SK-N-MC (cell line): ENCODE measurements around the gene OOSP2.
"Not testable (repeated sequence)": the region's sequence is repeated elsewhere in the genome, so short reads cannot be mapped to it uniquely, and the experiment has no call there.

Source experiments
- DNase-seq: peaks from one replicate; pipeline ENCODE4 v3.0.0-alpha.2; 2011; ENCODE audit warnings: low read depth, low spot score
- H3K27ac ChIP-seq: fragments of 200-600 bp; sonication (generic); 2 replicates; pipeline ENCODE4 v1.5.1; 2016; ENCODE audit warnings: mixed run types
- H3K36me3 ChIP-seq: fragments of 200-600 bp; sonication (generic); 2 replicates; pipeline ENCODE4 v1.6.1; 2017; ENCODE audit warnings: antibody characterized with exemption, low read length, mixed read lengths; ENCODE audit not compliant: insufficient read depth
- H3K4me3 ChIP-seq: fragments of 200-600 bp; sonication (generic); 2 replicates; pipeline ENCODE4 v1.5.1; 2016
- H3K9ac ChIP-seq: fragments of 200-600 bp; sonication (generic); 2 replicates; pipeline ENCODE4 v1.8.0; 2017; ENCODE audit warnings: mixed run types, mixed read lengths; ENCODE audit not compliant: insufficient read length
- H3K9me3 ChIP-seq: fragments of 200-600 bp; sonication (generic); 2 replicates; pipeline ENCODE4 v1.6.1; 2017; ENCODE audit warnings: low read depth, mild to moderate bottlenecking, antibody characterized with exemption, low read length, moderate library complexity, mixed read lengths
- EZH2 ChIP-seq: fragments of 200-600 bp; sonication (generic); IDR thresholded peaks from one replicate; pipeline ENCODE4 v1.6.1; 2017; ENCODE audit warnings: antibody characterized with exemption
- FOXP2 ChIP-seq: optimal IDR thresholded peaks from 2 replicates; pipeline ENCODE3; 2011; ENCODE audit warnings: mild to moderate bottlenecking, moderate library complexity; ENCODE audit not compliant: insufficient read depth; ENCODE audit errors: extremely low read length, control extremely low read depth
- POLR2AphosphoS5 ChIP-seq: IDR thresholded peaks from 2 replicates; pipeline ENCODE4 v1.6.1; 2012; ENCODE audit warnings: mild to moderate bottlenecking, low read depth, low read length, borderline replicate concordance

The OOSP2 gene

DNA sequence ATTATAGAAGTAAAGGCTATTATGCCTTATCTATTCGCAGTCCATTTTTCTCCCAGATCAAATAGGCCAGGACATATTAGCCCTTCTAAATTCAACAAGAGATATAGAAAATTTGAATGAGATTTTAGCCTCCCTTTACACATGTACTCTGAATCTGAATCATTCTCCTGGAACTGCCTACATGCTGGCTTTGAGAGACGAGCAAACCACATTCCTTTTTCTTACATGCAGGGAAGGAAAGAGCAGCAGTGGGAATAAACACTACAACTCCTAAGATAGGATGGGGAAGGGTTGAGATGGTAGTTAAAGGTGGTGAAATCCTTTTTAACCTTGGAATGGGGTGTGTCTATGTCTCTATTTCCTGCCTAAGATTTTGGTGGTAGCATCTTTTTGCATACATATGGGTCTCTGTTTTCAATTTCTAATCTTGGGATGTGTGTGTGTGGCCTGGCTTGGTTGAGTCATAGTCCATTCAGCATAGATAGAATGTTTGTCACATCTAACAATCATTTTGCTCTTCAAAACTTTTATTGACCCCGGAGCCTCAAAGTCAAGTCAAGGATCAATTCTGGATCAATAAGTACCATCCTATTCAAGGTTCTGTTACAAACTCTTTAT lies 11.1 kb upstream of the OOSP2 start:
- TF ChIP-seq POLR2AphosphoS5 = no peak
- DNase-seq = no peak

DNA sequence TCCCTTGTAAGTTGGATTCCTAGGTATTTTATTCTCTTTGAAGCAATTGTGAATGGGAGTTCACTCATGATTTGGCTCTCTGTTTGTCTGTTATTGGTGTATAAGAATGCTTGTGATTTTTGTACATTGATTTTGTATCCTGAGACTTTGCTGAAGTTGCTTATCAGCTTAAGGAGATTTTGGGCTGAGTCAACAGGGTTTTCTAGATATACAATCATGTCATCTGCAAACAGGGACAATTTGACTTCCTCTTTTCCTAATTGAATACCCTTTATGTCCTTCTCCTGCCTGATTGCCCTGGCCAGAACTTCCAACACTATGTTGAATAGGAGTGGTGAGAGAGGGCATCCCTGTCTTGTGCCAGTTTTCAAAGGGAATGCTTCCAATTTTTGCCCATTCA lies 10.2 kb downstream of the OOSP2 start:
- H3K9me3 ChIP-seq, H3K36me3 ChIP-seq, H3K9ac ChIP-seq, H3K4me3 ChIP-seq, H3K27ac ChIP-seq, DNase-seq: not testable (repeated sequence)

More for the DNA sequence above, 11.1 kb upstream of the OOSP2 start:
- Histone ChIP-seq H3K27ac (no peak overlapping the region), H3K4me3 (no peak overlapping the region), H3K9ac (no peak overlapping the region), H3K36me3 (no peaks in the 10 kb centered on the region), H3K9me3 (no peaks in the 10 kb centered on the region)

DNA sequence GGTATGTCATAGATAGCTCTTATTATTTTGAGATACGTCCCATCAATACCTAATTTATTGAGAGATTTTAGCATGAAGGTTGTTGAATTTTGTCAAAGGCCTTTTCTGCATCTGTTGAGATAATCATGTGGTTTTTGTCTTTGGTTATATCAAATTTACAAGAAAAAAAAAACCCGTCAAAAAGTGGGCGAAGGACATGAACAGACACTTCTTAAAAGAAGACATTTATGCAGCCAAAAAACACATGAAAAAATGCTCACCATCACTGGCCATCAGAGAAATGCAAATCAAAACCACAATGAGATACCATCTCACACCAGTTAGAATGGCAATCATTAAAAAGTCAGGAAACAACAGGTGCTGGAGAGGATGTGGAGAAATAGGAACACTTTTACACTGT lies 10.6 kb downstream of the OOSP2 start:
- not testable (repeated sequence) for DNase-seq, H3K36me3 ChIP-seq, H3K9me3 ChIP-seq, H3K9ac ChIP-seq, H3K27ac ChIP-seq, H3K4me3 ChIP-seq

DNA sequence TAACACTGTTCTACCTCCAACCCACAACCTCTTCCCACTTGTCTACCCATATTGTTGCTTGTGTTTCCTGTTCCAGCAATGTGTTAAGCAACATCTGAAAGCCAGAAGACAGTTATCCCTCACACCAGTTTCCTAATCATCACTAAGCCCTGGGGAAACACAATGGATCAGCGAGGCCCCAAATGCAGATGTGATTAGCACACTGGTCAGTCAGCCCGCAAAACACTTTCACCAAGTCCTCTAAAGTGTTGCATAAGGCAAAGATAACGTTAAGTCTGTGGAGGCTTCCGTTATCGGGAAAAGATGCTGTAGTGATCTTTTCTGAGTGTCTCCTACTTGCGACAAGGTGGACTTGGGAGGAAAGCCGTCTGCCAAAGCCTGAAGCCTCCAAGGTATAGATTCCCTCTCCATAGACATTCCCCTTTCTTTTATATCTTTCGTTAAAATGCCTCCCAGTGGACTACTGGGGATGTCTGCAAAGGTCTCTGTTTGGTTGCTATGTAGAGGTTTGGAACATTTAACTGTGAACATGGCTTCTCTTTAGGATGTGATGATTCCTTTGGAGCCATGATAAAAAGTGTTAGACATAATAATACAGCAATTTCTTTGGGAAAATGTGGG lies 16.2 kb downstream of the OOSP2 start, which contains the start of gene MS4A3:
Gene MS4A3 (plus strand): TSS at position 317 of the 621 bp plus-strand sequence. CDS start 4,496 bp downstream, outside the sequence.
- Histone ChIP-seq H3K4me3 (no peak within 1 kb of the TSS), H3K9ac (no peak within 1 kb of the TSS), H3K27ac (no peak within 1 kb of the TSS), H3K36me3 (no peaks in the 10 kb centered on the region), H3K9me3 (no peaks in the 10 kb centered on the region)
- DNase-seq = no peak
- no peak for TF ChIP-seq EZH2

DNA sequence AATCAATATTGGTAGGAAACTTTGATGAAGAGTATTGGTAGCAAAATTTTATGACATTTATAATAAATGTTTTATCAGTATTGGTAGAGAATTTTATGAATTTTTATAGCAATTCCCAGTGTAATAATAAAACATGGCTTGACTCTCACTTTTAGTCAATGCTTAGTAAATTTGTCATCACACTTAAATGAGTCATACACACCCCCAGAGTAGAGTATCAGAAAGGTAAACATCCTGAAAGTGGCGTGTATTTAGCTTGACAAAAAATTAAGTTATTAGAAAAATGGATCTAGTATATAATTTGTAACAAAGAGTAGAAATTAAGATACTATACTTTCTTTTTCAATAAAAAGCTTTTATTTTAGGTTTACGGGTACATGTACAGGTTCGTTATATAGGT lies 18.8 kb downstream of the OOSP2 start:
- Histone ChIP-seq H3K4me3 (no peak overlapping the region), H3K36me3 (no peaks in the 10 kb centered on the region), H3K9me3 (no peaks in the 10 kb centered on the region), H3K9ac (no peak overlapping the region), H3K27ac (no peak overlapping the region)
- DNase-seq = no peak
- no peak for TF ChIP-seq POLR2AphosphoS5
- TF ChIP-seq FOXP2 = no peak
- TF ChIP-seq EZH2 = no peak

DNA sequence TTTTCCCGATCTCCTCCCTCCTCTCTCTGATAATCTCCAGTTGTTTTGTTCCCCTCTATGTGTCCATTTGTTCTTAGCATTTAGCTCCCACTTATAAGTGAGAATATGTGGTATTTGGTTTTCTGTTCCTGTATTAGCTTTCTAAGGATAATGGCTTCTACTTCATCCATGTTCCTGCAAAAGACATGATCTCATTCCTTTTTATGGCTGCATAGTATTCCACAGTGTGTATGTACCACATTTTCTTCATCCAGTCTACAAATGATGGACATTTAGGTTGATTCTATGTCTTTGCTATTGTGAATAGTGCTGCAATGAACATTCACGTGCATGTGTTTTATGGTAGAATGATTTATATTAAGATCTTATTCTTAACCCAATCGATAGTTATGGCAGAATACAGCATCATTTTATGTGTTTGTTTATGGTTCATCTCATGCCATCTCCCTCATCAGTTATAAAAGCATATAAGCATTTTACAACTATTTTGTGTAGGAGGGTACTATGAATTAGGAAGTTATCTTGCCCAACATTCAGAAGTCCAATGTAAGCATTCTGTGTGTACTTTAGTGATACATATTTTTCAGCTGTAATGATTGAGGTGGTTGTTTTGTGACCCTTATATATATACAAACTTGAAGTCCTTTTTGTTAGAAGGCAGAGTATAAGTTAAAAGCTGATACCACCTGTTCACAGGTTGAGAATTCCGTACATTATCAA lies 19.5 kb downstream of the OOSP2 start:
- TF ChIP-seq EZH2 = no peak
- no peak for TF ChIP-seq POLR2AphosphoS5
- TF ChIP-seq FOXP2 = no peak
- Histone ChIP-seq H3K9ac (no peak overlapping the region), H3K4me3 (no peak overlapping the region), H3K9me3 (no peaks in the 10 kb centered on the region), H3K36me3 (no peaks in the 10 kb centered on the region), H3K27ac (no peak overlapping the region)
- no peak for DNase-seq

DNA sequence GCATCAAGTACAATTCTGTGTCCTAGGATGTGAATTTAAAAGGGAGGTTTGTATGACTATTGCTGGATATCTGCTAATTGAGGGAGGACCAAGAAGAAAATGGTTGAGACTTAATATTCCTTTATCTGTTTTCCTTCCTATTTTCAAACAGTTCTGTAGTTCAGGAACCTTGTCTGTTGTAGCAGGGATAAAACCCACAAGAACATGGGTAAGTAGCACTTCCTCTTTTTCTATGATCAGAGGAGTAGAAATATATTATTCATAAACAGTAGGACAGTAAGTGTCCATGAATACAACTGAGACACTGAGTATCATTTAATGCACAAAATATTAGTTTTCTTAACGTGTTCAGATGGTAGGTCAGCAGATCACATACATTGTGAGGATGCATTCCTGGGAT lies 23.9 kb downstream of the OOSP2 start:
- Histone ChIP-seq H3K9me3 (no peaks in the 10 kb centered on the region), H3K4me3 (no peak overlapping the region), H3K9ac (no peak overlapping the region), H3K36me3 (no peaks in the 10 kb centered on the region), H3K27ac (no peak overlapping the region)
- TF ChIP-seq POLR2AphosphoS5 = no peak
- TF ChIP-seq FOXP2 = no peak
- no peak for TF ChIP-seq EZH2
- no peak for DNase-seq

DNA sequence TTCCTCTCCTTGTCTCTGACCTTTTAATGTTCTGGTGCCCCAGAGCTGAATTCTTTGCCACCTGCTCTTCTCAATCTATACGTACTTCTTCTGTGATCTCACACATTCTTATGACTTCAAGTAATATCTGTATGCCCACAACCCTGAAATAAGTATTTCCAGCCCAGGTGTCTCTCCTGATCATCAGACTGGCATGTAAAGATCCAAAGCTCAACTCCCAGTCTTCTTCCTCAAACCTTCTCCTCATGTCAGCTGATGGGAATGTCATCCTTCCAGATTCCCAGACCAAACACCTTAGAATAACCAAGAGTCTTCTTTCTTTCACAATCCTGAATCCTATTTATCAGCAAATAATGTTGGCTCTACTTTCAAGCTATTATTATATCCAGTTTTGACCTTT lies 25.6 kb downstream of the OOSP2 start:
- DNase-seq = no peak
- Histone ChIP-seq H3K4me3 (no peak overlapping the region), H3K27ac (no peak overlapping the region), H3K36me3 (no peaks in the 10 kb centered on the region), H3K9me3 (no peaks in the 10 kb centered on the region), H3K9ac (no peak overlapping the region)
- no peak for TF ChIP-seq FOXP2
- no peak for TF ChIP-seq POLR2AphosphoS5
- no peak for TF ChIP-seq EZH2

DNA sequence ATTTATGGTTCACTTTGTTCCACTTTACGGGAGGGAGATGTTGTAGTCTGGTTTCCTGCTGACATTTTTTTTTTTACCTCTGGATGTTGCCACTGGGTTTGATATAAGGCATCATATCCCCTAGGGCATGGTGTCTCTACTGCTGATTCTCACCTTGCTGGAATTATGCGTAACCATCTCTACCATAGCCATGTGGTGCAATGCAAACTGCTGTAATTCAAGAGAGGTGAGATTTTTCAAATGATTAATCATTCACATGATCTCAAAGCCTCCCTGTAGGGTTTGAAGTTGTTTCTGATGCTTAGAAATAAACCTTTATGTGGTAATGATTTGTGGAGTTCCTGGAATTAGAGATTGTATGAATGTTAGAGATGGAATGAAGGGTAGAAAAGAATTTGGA lies 29.2 kb downstream of the OOSP2 start:
- no peak overlapping the region for H3K4me3 ChIP-seq
- DNase-seq = no peak
- H3K9ac ChIP-seq = no peak overlapping the region
- H3K9me3 ChIP-seq = no peaks in the 10 kb centered on the region
- H3K27ac ChIP-seq = no peak overlapping the region
- no peak for TF ChIP-seq FOXP2
- TF ChIP-seq POLR2AphosphoS5 = no peak
- no peak for TF ChIP-seq EZH2
- no peaks in the 10 kb centered on the region for H3K36me3 ChIP-seq

DNA sequence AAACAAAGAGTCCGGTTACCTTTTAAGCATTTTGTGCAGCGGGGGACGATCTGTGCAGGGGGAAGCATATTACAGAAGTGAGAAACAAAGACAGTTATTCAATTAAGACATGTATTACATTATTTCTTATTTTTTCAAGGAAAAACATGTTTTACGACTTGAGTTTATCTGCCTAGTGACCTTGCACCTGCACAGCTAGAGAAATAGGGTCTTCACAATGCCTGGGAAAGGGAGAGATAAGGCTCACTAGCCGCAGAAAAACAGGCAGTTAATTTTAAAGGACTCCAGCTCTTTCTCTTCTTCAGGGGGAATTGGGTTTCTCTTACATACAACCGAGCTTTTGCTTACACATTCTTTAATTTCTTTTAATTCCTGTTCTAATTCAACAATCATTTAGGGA lies 31.4 kb downstream of the OOSP2 start:
- not testable (repeated sequence) for H3K9me3 ChIP-seq, H3K27ac ChIP-seq, H3K4me3 ChIP-seq, H3K36me3 ChIP-seq, DNase-seq, H3K9ac ChIP-seq
